ENCODE results near the gene ZNF467.
A peak's percentile ranks its signal among the peaks of the same experiment; 100 is the strongest.

ZNF467 gene

GRCh38 chr7:149716932-149717307 lies 56.5 kb downstream of the ZNF467 start:
- no peak overlapping the region for H3K4me3 ChIP-seq (ENCODE audit: low read depth, low read length)
- DNase-seq (ENCODE audit: low read depth, low spot score) = no peak
- no peak for TF ChIP-seq CTCF (IDR thresholded peaks at IDR 0.05; ENCODE audit: low read depth, low read length)
- in situ Hi-C loops (cut with HindIII; ENCODE audit: low sequenced_read_pairs) = no loop called here

DNA sequence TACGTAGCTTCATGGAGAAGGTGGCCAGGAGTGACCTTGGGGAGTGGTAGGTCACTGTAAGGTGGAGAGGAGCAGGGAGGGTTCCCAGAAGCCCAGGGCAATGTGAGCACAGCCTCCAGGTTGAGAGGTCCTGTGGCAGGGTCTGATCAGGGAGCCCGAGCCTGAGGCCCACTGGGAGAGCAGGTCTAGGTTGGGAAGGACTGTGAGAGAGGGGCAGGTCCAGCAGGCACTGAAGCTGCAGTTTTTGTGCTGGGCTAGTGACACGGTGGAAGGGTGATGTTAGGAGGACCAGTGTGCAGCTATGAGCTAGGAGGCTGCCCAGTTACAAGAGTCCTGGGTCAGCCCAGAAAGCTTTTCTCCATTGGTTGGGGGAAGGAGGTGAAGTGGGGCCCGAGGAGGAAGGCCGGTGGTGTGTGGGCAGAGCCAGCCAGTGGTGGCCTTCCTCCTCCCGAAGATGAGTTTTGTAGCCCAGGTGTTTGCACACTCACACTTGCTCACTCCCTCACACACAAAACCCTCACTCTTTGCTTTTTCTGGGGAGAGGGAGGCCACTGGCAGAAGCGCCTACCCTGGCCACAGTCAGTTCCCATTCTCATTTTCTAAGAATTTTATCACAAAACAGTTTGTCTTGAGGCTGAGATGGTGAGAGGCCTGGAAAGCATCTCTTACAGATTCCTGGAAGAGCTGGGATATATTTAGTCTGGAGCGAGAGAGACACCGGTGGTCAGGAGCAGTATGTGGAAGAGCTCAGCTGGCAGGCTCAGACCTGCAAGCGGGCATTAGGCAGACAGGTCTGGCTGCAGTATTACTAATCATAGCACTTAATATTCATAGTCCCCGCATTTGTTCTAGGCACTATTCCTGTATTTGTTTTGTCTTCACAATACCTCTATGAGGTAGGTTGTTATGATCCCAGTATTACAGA lies 57.1 kb downstream of the ZNF467 start:
- in situ Hi-C loops (cut with HindIII; ENCODE audit: low sequenced_read_pairs) = no loop called here

DNA sequence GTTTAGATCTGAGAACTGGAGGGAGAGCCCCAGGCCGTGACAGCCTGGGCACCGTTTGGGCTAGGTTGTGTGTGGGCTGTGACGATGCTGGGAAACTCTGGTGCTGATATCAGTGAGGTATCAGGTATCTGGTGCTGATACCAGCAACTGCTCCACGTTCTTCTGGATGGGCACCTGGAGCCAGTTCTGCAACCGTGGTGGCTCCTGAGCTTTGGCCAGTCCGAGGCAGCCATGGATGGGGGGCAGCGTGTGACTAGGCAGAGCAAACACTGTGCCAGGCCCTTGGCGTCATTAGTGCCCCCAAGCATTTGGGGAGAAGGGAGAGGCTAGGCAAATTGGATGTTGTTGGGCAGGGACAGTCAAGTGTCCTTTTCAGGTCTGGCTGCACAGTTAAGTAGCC lies 57.9 kb downstream of the ZNF467 start:
- in situ Hi-C loops (cut with HindIII; ENCODE audit: low sequenced_read_pairs) = no loop called here
- DNase-seq (ENCODE audit: low read depth, low spot score) = no peak
- H3K4me3 ChIP-seq (ENCODE audit: low read depth, low read length) = peak overlapping the region; percentile 65
- TF ChIP-seq CTCF (IDR thresholded peaks at IDR 0.05; ENCODE audit: low read depth, low read length) = no peak

More for the DNA sequence above, 57.1 kb downstream of the ZNF467 start:
- no peak overlapping the region for H3K4me3 ChIP-seq (ENCODE audit: low read depth, low read length)
- no peak for TF ChIP-seq CTCF (IDR thresholded peaks at IDR 0.05; ENCODE audit: low read depth, low read length)
- DNase-seq (ENCODE audit: low read depth, low spot score) = peak; percentile 7

- TF ChIP-seq CTCF (IDR thresholded peaks at IDR 0.05; ENCODE audit: low read depth, low read length) = no peak
- peak; percentile 17 for DNase-seq (ENCODE audit: low read depth, low spot score)
- H3K4me3 ChIP-seq (ENCODE audit: low read depth, low read length) = peak overlapping the region; percentile 65
- in situ Hi-C loops (cut with HindIII; ENCODE audit: low sequenced_read_pairs) = no loop called here
Measured at GRCh38 chr7:149714910-149715471, 58.4 kb downstream of the ZNF467 start.
